IMR-90 (cell line): ENCODE measurements around the gene LAMA2. TPM values are rescaled to one million over a fixed set of nuclear protein-coding genes. Genes with fewer than 3 reads are reported as not detected.

ENCODE experiments used
- ATAC-seq: fragments of 200-7000 bp; cut with Tn5 transposase; 2 replicates; pipeline ENCODE4 v1.9.1; 2020; ENCODE audit warnings: low read depth, mild to moderate bottlenecking, moderate library complexity
- BruUV-seq: library from RNA; stranded (reverse); fragments of 400-500 nt; replicated peaks from 2 replicates; lab custom pipeline; 2021; lab: Mats Ljungman, UMichigan
- CTCF ChIA-PET: fragments of 300-600 bp; formaldehyde crosslinking; extraction: SDS; loops from one replicate; lab custom pipeline; 2021; ENCODE audit warnings: antibody characterized with exemption; lab: Yijun Ruan, JAX
- POLR2A ChIA-PET: fragments of 300-600 bp; sonication (Branson Sonifier 250); formaldehyde crosslinking; loops from one replicate; lab custom pipeline; 2022; ENCODE audit warnings: antibody characterized with exemption; ENCODE audit not compliant: unreplicated experiment; lab: Charles Lee
- DNase-seq: peaks from one replicate; pipeline ENCODE4 v3.0.0; 2013
- H2AFZ ChIP-seq: replicated peaks from 2 replicates; pipeline ENCODE3; 2013; ENCODE audit warnings: low read length, mild to moderate bottlenecking; ENCODE audit not compliant: poor library complexity
- H2AK5ac ChIP-seq: 2 replicates; pipeline ENCODE4 v1.6.1; 2013; ENCODE audit warnings: low read depth, low read length, inconsistent platforms
- H2AK9ac ChIP-seq: replicated peaks from 2 replicates; pipeline ENCODE3; 2013; ENCODE audit warnings: mild to moderate bottlenecking, low read depth, low read length, moderate library complexity; ENCODE audit not compliant: poor library complexity
- H2BK120ac ChIP-seq: 2 replicates; pipeline ENCODE4 v1.6.1; 2013; ENCODE audit warnings: low read depth, low read length, inconsistent platforms
- H2BK15ac ChIP-seq: 3 replicates; pipeline ENCODE4 v1.6.1; 2013; ENCODE audit warnings: low read depth, low read length, inconsistent platforms
- H2BK20ac ChIP-seq: 2 replicates; pipeline ENCODE4 v1.6.1; 2013; ENCODE audit warnings: low read depth, mild to moderate bottlenecking, inconsistent platforms, low read length, moderate library complexity
- H2BK5ac ChIP-seq: 2 replicates; pipeline ENCODE4 v1.6.1; 2013; ENCODE audit warnings: mild to moderate bottlenecking, low read depth, low read length, inconsistent platforms; ENCODE audit not compliant: poor library complexity, severe bottlenecking
- H3K14ac ChIP-seq: replicated peaks from 2 replicates; pipeline ENCODE4 v1.6.1; 2013; ENCODE audit warnings: low read depth, low read length, inconsistent platforms
- H3K18ac ChIP-seq: 2 replicates; pipeline ENCODE4 v1.6.1; 2013; ENCODE audit warnings: low read depth, low read length, control low read depth
- H3K23ac ChIP-seq: 2 replicates; pipeline ENCODE4 v1.6.1; 2013; ENCODE audit warnings: low read depth, low read length, inconsistent platforms
- H3K27ac ChIP-seq: 2 replicates; pipeline ENCODE4 v1.5.1; 2013; ENCODE audit warnings: mild to moderate bottlenecking, control low read depth, low read length; ENCODE audit not compliant: insufficient read depth
- H3K27me3 ChIP-seq: 2 replicates; pipeline ENCODE4 v1.6.1; 2013; ENCODE audit warnings: low read length; ENCODE audit not compliant: control insufficient read depth, insufficient read depth
- H3K36me3 ChIP-seq: 2 replicates; pipeline ENCODE4 v1.6.1; 2013; ENCODE audit warnings: low read length, mixed read lengths; ENCODE audit not compliant: control insufficient read depth, insufficient read depth
- H3K4ac ChIP-seq: 2 replicates; pipeline ENCODE4 v1.6.1; 2013; ENCODE audit warnings: low read depth, low read length, inconsistent platforms
- H3K4me1 ChIP-seq: 2 replicates; pipeline ENCODE4 v1.6.1; 2013; ENCODE audit warnings: low read length, mixed read lengths; ENCODE audit not compliant: control insufficient read depth, insufficient read depth
- H3K4me2 ChIP-seq: 2 replicates; pipeline ENCODE4 v1.6.1; 2013; ENCODE audit warnings: low read depth, mild to moderate bottlenecking, control low read depth, low read length, moderate library complexity
- H3K4me3 ChIP-seq: 2 replicates; pipeline ENCODE4 v1.5.1; 2013; ENCODE audit warnings: low read depth, mild to moderate bottlenecking, control low read depth, low read length, moderate library complexity; ENCODE audit not compliant: insufficient read depth
- H3K56ac ChIP-seq: 2 replicates; pipeline ENCODE4 v1.6.1; 2013; ENCODE audit warnings: low read length, inconsistent platforms; ENCODE audit not compliant: insufficient read depth; ENCODE audit errors: extremely low read depth
- H3K79me1 ChIP-seq, 2 experiments: 2 replicates each; pipeline ENCODE4 v1.6.1; 2013; ENCODE audit warnings: low read length in 2 of 2, inconsistent platforms in 1 of 2, low read depth in 1 of 2
- H3K9ac ChIP-seq: 2 replicates; pipeline ENCODE4 v1.6.1; 2013; ENCODE audit warnings: low read depth, low read length, control low read depth
- H3K9me1 ChIP-seq: 2 replicates; pipeline ENCODE4 v1.6.1; 2013; ENCODE audit warnings: low read length, inconsistent platforms; ENCODE audit not compliant: insufficient read depth
- H3K9me3 ChIP-seq: 2 replicates; pipeline ENCODE4 v1.6.1; 2013; ENCODE audit warnings: low read length; ENCODE audit not compliant: control insufficient read depth, insufficient read depth
- H4K20me1 ChIP-seq: 2 replicates; pipeline ENCODE4 v1.6.1; 2013; ENCODE audit warnings: low read length, inconsistent platforms; ENCODE audit not compliant: insufficient read depth
- H4K5ac ChIP-seq: 2 replicates; pipeline ENCODE4 v1.6.1; 2013; ENCODE audit warnings: mild to moderate bottlenecking, low read depth, low read length, control low read depth
- H4K8ac ChIP-seq, 2 experiments: 2 replicates each; pipeline ENCODE4 v1.6.1; 2013; ENCODE audit warnings: low read depth in 2 of 2, low read length in 2 of 2, control low read depth in 1 of 2, inconsistent platforms in 1 of 2
- H4K91ac ChIP-seq: 2 replicates; pipeline ENCODE4 v1.6.1; 2013; ENCODE audit warnings: low read depth, low read length, inconsistent platforms; ENCODE audit not compliant: insufficient read depth
- CHD1 ChIP-seq: IDR thresholded peaks from 2 replicates; pipeline ENCODE4 v1.6.1; 2012; ENCODE audit warnings: low read depth, low read length, improper control_type of control experiment
- CTCF ChIP-seq: conservative IDR thresholded peaks from 2 replicates; pipeline ENCODE4 v1.5.1; 2012; ENCODE audit warnings: mild to moderate bottlenecking, low read depth, low read length, improper control_type of control experiment
- ELK1 ChIP-seq: fragments of 150-350 bp; IDR thresholded peaks from 2 replicates; pipeline ENCODE4 v1.6.1; 2016; ENCODE audit warnings: low read depth, mild to moderate bottlenecking, low read length, moderate library complexity, borderline replicate concordance
- FOS ChIP-seq: fragments of 150-350 bp; IDR thresholded peaks from 2 replicates; pipeline ENCODE4 v1.6.1; 2016; ENCODE audit warnings: low read depth, low read length
- MAFK ChIP-seq: IDR thresholded peaks from 2 replicates; pipeline ENCODE4 v1.6.1; 2012; ENCODE audit warnings: low read depth, low read length, improper control_type of control experiment
- MAZ ChIP-seq: IDR thresholded peaks from 2 replicates; pipeline ENCODE4 v1.6.1; 2012; ENCODE audit warnings: low read depth, mild to moderate bottlenecking, low read length, improper control_type of control experiment, moderate library complexity, borderline replicate concordance
- MXI1 ChIP-seq: IDR thresholded peaks from 2 replicates; pipeline ENCODE4 v1.6.1; 2012; ENCODE audit warnings: low read depth, mild to moderate bottlenecking, low read length, moderate library complexity, borderline replicate concordance
- NFE2L2 ChIP-seq: fragments of 150-350 bp; IDR thresholded peaks from 2 replicates; pipeline ENCODE4 v1.6.1; 2016; ENCODE audit warnings: low read depth, mild to moderate bottlenecking, low read length
- POLR2A ChIP-seq: IDR thresholded peaks from 2 replicates; pipeline ENCODE4 v1.6.1; 2012; ENCODE audit warnings: mild to moderate bottlenecking, low read depth, low read length
- RAD21 ChIP-seq: IDR thresholded peaks from 2 replicates; pipeline ENCODE4 v1.6.1; 2012; ENCODE audit warnings: low read length, improper control_type of control experiment
- RCOR1 ChIP-seq: IDR thresholded peaks from 2 replicates; pipeline ENCODE4 v1.6.1; 2012; ENCODE audit warnings: mild to moderate bottlenecking, low read length, improper control_type of control experiment; ENCODE audit not compliant: insufficient replicate concordance
- RFX5 ChIP-seq: IDR thresholded peaks from 2 replicates; pipeline ENCODE4 v1.8.0; 2012; ENCODE audit warnings: low read depth, mild to moderate bottlenecking, low read length, moderate library complexity
- SMC3 ChIP-seq: fragments of 150-350 bp; IDR thresholded peaks from 2 replicates; pipeline ENCODE4 v1.6.1; 2016; ENCODE audit warnings: low read depth, mild to moderate bottlenecking, antibody characterized with exemption, low read length, moderate library complexity
- USF2 ChIP-seq: fragments of 150-350 bp; IDR thresholded peaks from 2 replicates; pipeline ENCODE4 v1.6.1; 2017; ENCODE audit warnings: mild to moderate bottlenecking, antibody characterized with exemption, low read length, low read depth
- WGBS, 2 experiments: methylation state at CpG; one replicate each; pipeline versions ENCODE4 v1.1.5 to v1.1.7; 2013; ENCODE audit warnings: missing lambda C conversion rate in 2 of 2; ENCODE audit not compliant: insufficient read length in 1 of 2; ENCODE audit errors: extremely low coverage in 2 of 2; 5-methylcytosine and 5-hydroxymethylcytosine counted together
- dilution Hi-C: fragments of 300-500 bp; cut with HindIII; formaldehyde crosslinking; loops from one replicate; pipeline ENCODE4 v1.14.3; 2018; ENCODE audit warnings: low sequenced_read_pairs; ENCODE audit not compliant: unreplicated experiment
- in situ Hi-C: fragments of 300-500 bp; cut with MboI; formaldehyde crosslinking; loops from 3 replicates; pipeline ENCODE4 v1.14.3; 2019; ENCODE audit warnings: low sequenced_read_pairs, inconsistent platforms, mixed read lengths
- intact Hi-C: fragments of 100-400 bp; cut with micrococcal nuclease; formaldehyde crosslinking; loops from 2 replicates; pipeline ENCODE4 v1.10.0; 2022
- polyA plus RNA-seq, 3 experiments: library from polyadenylated mRNA; depleted of rRNA; stranded (reverse); fragments of >200 nt; gene quantifications; 2 replicates each; pipeline ENCODE4 v1.2.3, GENCODE V29; 2012; ENCODE audit warnings: low replicate concordance in 1 of 3
- total RNA-seq: library from RNA; depleted of rRNA; stranded (reverse); fragments of >200 nt; gene quantifications from 2 replicates; pipeline ENCODE4 v1.2.3, GENCODE V29; 2012

The LAMA2 gene
- total and polyA plus RNA-seq, 2 of the 4 experiments (the other 2 are of a cell fraction), result 9.9 to 13.3 TPM

GRCh38 chr6:129359811-129360681, 477.1 kb downstream of the LAMA2 start (continued):
- no peak for TF ChIP-seq SMC3

- no TSS peak for BruUV-seq
- in situ Hi-C loops (loop anchor here (10.0 kb wide), 1 partner anchor 556 kb away; no protein-coding TSS in a partner anchor), intact Hi-C loops (no loop called here), dilution Hi-C loops (no loop called here)
- Histone ChIP-seq H2BK15ac (no peak overlapping the region), H2AK5ac (no peak overlapping the region), H3K4ac (no peak overlapping the region), H4K5ac (no peak overlapping the region), H2AK9ac (no peak overlapping the region), H3K18ac (no peak overlapping the region), H3K9me3 (no peaks in the 10 kb centered on the region), H2BK20ac (no peak overlapping the region), H3K23ac (no peak overlapping the region), H4K20me1 (no peaks in the 10 kb centered on the region), H2BK5ac (no peak overlapping the region), H3K56ac (no peak overlapping the region), H3K27me3 (no peaks in the 10 kb centered on the region), H3K36me3 (no peaks in the 10 kb centered on the region), H2AFZ (no peak overlapping the region), H4K8ac (no peak overlapping the region), H3K4me3 (no peak overlapping the region), H3K9ac (no peak overlapping the region), H3K4me2 (no peak overlapping the region), H2BK120ac (no peak overlapping the region), H3K9me1 (no peaks in the 10 kb centered on the region), H3K4me1 (no peaks in the 10 kb centered on the region), H4K91ac (no peak overlapping the region), H3K27ac (no peak overlapping the region), H3K14ac (no peak overlapping the region), H3K79me1 (no peaks in the 10 kb centered on the region)
- WGBS, 2 experiments, result no CpG with 5 or more reads among the region's 2 CpGs
- no peak for DNase-seq
- POLR2A ChIA-PET, result no interaction called here
- CTCF ChIA-PET, result interaction anchor here (1.1 kb wide), 1 partner anchor 9 kb away, joined by 5 read pairs; no protein-coding TSS in a partner anchor
- no peak for ATAC-seq
- no peak for TF ChIP-seq ELK1
- no peak for TF ChIP-seq RCOR1
- no peak for TF ChIP-seq RFX5
- no peak for TF ChIP-seq USF2
- TF ChIP-seq MXI1, result no peak
- no peak for TF ChIP-seq NFE2L2
- no peak for TF ChIP-seq POLR2A
- TF ChIP-seq MAFK, result no peak
- TF ChIP-seq CTCF, result no peak
- TF ChIP-seq FOS, result no peak
- no peak for TF ChIP-seq RAD21
- no peak for TF ChIP-seq MAZ
- no peak for TF ChIP-seq CHD1
Observed at GRCh38 chr6:129360682-129360955, 477.7 kb downstream of the LAMA2 start.
